GM06990 (cell line): ENCODE measurements around the gene RBM34.
A peak's percentile ranks its signal among the peaks of the same experiment; 100 is the strongest.
"Not testable (repeated sequence)": the region's sequence is repeated elsewhere in the genome, so short reads cannot be mapped to it uniquely, and the experiment has no call there.

Experiments used
- DNase-seq: peaks from one replicate; pipeline ENCODE4 v3.0.0-alpha.2; 2011; ENCODE audit not compliant: insufficient read length; ENCODE audit errors: extremely low read depth
- H3K27me3 ChIP-seq: replicated peaks from 2 replicates; pipeline ENCODE4 v1.6.0; 2011; ENCODE audit warnings: low read length; ENCODE audit not compliant: control insufficient read depth, insufficient read depth
- H3K36me3 ChIP-seq: 2 replicates; pipeline ENCODE4 v1.5.1; 2011; ENCODE audit warnings: low read length; ENCODE audit not compliant: control insufficient read depth, insufficient read depth
- H3K4me3 ChIP-seq: replicated peaks from 2 replicates; pipeline ENCODE4 v1.5.1; 2011; ENCODE audit warnings: low read depth, mild to moderate bottlenecking, control low read depth, low read length
- CTCF ChIP-seq: IDR thresholded peaks from 2 replicates; pipeline ENCODE4 v1.5.1; 2011; ENCODE audit warnings: low read length, control low read depth, mild to moderate bottlenecking, inconsistent platforms; ENCODE audit not compliant: insufficient read depth, poor library complexity, severe bottlenecking

The RBM34 gene

DNA sequence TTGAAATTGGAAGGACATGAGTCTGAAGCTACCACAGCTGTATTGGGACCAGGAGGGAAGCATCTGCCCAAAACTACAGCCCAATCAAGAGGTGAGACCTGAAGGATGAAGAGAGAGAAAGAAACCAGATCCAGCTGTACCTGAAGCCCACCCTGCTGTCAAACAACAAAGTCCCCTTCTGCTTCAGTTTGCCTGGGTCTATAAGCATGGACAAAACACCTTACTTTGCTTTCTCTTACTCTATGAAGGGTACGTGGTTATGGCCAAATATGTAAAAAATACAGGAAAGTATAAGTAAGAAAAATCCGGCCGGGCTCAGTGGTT lies 58.8 kb downstream of the RBM34 start:
- TF ChIP-seq CTCF = no peak
- H3K4me3 ChIP-seq = no peak overlapping the region

GRCh38 chr1:235101558-235102258 lies 59.3 kb downstream of the RBM34 start:
- no peak for TF ChIP-seq CTCF
- DNase-seq = no peak
- Histone ChIP-seq H3K36me3 (no peaks in the 10 kb centered on the region), H3K27me3 (no peaks in the 10 kb centered on the region), H3K4me3 (no peak overlapping the region)

More for the DNA sequence above, 58.8 kb downstream of the RBM34 start:
- no peaks in the 10 kb centered on the region for H3K27me3 ChIP-seq
- no peaks in the 10 kb centered on the region for H3K36me3 ChIP-seq
- DNase-seq = no peak

GRCh38 chr1:235100194-235100772 lies 60.8 kb downstream of the RBM34 start:
- H3K27me3 ChIP-seq = no peaks in the 10 kb centered on the region; the same call in 1 of the 2 replicates
- peak; percentile 32 for DNase-seq
- no peak for TF ChIP-seq CTCF
- H3K4me3 ChIP-seq = no peak overlapping the region
- no peaks in the 10 kb centered on the region for H3K36me3 ChIP-seq

DNA sequence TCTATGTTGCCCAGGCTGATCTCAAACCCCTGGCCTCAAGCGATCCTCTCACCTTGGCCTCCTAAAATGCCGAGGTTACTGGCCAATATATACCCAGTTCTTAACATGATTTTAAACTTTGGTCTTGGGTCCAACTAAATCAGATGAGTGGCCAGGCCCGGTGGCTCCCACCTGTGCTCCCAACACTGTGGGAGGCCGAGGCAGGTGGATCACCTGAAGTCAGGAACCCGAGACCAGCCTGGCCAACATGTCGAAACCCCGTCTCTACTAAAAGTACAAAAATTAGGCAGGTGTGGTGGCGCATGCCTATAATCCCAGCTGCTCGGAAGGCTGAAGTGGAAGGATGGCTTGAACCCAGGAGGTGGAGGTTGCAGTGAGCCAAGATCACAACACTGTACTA lies 62.1 kb downstream of the RBM34 start:
- Histone ChIP-seq H3K27me3 (no peaks in the 10 kb centered on the region; the same call in 1 of the 2 replicates), H3K4me3 (no peak overlapping the region), H3K36me3 (no peaks in the 10 kb centered on the region)
- no peak for DNase-seq
- TF ChIP-seq CTCF = no peak

DNA sequence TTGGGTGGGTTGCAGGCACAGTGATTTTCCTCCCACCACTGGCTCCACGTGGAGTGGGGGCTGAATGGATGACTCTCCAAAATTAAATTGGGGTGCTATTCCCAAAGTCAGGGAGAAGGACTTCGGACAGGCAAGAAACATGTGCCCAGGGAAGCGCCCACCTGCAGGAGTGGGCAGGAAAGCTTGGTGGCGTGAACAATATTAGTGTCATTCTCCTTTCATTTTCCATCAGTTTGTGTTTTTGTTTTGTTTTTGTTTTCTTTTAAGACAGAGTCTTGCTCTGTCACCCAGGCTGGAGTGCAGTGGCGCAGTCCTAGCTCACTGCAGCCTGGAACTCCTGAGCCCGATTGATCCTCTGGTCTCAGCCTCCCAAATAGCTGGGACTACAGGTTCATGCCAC lies 62.5 kb downstream of the RBM34 start:
- TF ChIP-seq CTCF = no peak
- no peaks in the 10 kb centered on the region; the same call in 1 of the 2 replicates for H3K27me3 ChIP-seq
- no peak for DNase-seq
- no peaks in the 10 kb centered on the region for H3K36me3 ChIP-seq
- H3K4me3 ChIP-seq = no peak overlapping the region

DNA sequence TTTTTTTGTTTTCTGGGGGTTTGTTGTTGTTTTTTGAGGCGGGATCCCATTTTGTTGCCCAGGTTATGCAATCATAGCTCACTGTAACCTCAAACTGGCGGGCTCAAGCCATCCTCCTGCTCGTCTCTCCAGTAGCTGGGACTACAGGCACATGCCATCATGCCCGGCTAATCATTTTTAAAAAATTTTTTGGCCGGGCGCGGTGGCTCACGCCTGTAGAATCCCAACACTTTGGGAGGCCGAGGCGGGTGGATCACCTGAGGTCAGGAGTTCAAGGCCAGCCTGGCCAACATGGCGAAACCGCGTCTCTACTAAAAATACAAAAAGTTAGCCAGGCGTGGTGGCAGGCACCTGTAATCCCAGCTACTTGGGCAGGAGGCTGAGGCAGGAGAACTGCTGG lies 63.5 kb downstream of the RBM34 start:
- H3K36me3 ChIP-seq, DNase-seq, H3K27me3 ChIP-seq, H3K4me3 ChIP-seq: not testable (repeated sequence)
